OCI-LY1 (cell line): ENCODE data around the gene VSIG8.

Experiments used
- H2AFZ ChIP-seq: fragments of 200-600 bp; sonication (generic), shearing (Covaris generic); 2 replicates; pipeline ENCODE4 v1.6.0; 2014; ENCODE audit warnings: antibody characterized with exemption, mild to moderate bottlenecking, low read length
- H3F3A ChIP-seq: fragments of 200-600 bp; sonication (generic), shearing (Covaris generic); 2 replicates; pipeline ENCODE4 v1.6.0; 2014; ENCODE audit warnings: mild to moderate bottlenecking, antibody characterized with exemption, low read length, moderate library complexity; ENCODE audit not compliant: insufficient read depth
- H3K27ac ChIP-seq: fragments of 200-600 bp; sonication (generic); 2 replicates; pipeline ENCODE4 v1.5.1; 2014; ENCODE audit warnings: low read length, mixed run types, mild to moderate bottlenecking, low read depth; ENCODE audit not compliant: poor library complexity, severe bottlenecking
- H3K27me3 ChIP-seq: fragments of 200-600 bp; sonication (generic); 2 replicates; pipeline ENCODE4 v1.6.0; 2014; ENCODE audit warnings: antibody characterized with exemption, mild to moderate bottlenecking, low read length, moderate library complexity; ENCODE audit not compliant: insufficient read depth
- H3K36me3 ChIP-seq: fragments of 200-600 bp; sonication (generic); 2 replicates; pipeline ENCODE4 v1.6.1; 2014; ENCODE audit warnings: mild to moderate bottlenecking, antibody characterized with exemption, low read length, moderate library complexity, mixed read lengths; ENCODE audit not compliant: insufficient read depth
- H3K4me1 ChIP-seq: fragments of 200-600 bp; sonication (generic); 2 replicates; pipeline ENCODE4 v1.5.1; 2014; ENCODE audit warnings: mild to moderate bottlenecking, low read length, moderate library complexity; ENCODE audit not compliant: insufficient read depth, severe bottlenecking
- H3K4me2 ChIP-seq: fragments of 200-600 bp; sonication (generic), shearing (Covaris generic); 2 replicates; pipeline ENCODE4 v1.6.1; 2014; ENCODE audit warnings: low read length
- H3K4me3 ChIP-seq: fragments of 200-600 bp; sonication (generic); 2 replicates; pipeline ENCODE4 v1.5.1; 2014; ENCODE audit warnings: low read length, low read depth, mild to moderate bottlenecking, mixed read lengths; ENCODE audit not compliant: poor library complexity, severe bottlenecking
- H3K79me2 ChIP-seq: fragments of 200-600 bp; shearing (Covaris generic); 2 replicates; pipeline ENCODE4 v1.6.1; 2016; ENCODE audit warnings: mixed run types, low read length, mixed read lengths; ENCODE audit not compliant: insufficient read depth
- H3K9ac ChIP-seq: fragments of 200-600 bp; sonication (generic), shearing (Covaris generic); 2 replicates; pipeline ENCODE4 v1.6.1; 2014; ENCODE audit warnings: mild to moderate bottlenecking, low read length, mixed read lengths
- H3K9me2 ChIP-seq: fragments of 200-600 bp; sonication (generic), shearing (Covaris generic); 2 replicates; pipeline ENCODE4 v1.6.1; 2014; ENCODE audit warnings: low read depth, mild to moderate bottlenecking, low read length, mixed read lengths
- H3K9me3 ChIP-seq: fragments of 200-600 bp; shearing (Covaris generic); 2 replicates; pipeline ENCODE4 v1.6.1; 2014; ENCODE audit warnings: low read length, mixed read lengths
- H4K20me1 ChIP-seq: fragments of 200-600 bp; sonication (generic), shearing (Covaris generic); 2 replicates; pipeline ENCODE4 v1.6.0; 2016; ENCODE audit warnings: mild to moderate bottlenecking, low read length; ENCODE audit not compliant: insufficient read depth
- EZH2 ChIP-seq: fragments of 200-600 bp; sonication (generic), shearing (Covaris generic); IDR thresholded peaks from 2 replicates; pipeline ENCODE4 v1.8.0; 2017; ENCODE audit warnings: borderline replicate concordance, mixed run types, mild to moderate bottlenecking, antibody characterized with exemption, low read length, moderate library complexity, mixed read lengths
- TF ChIP-seq, protein P1 (sequence below): fragments of 200-600 bp; sonication (generic), shearing (Covaris generic); IDR thresholded peaks from 2 replicates; pipeline ENCODE4 v1.5.1; 2017; ENCODE audit warnings: mild to moderate bottlenecking, antibody characterized with exemption, low read length, moderate library complexity, mixed read lengths

Gene VSIG8

GRCh38 chr1:159889821-159890252 is 27.4 kb upstream of the VSIG8 start:
- H3K27me3 ChIP-seq: no peaks in the 10 kb centered on the region
- no peaks in the 10 kb centered on the region for H3K79me2 ChIP-seq
- no peaks in the 10 kb centered on the region for H3K9me3 ChIP-seq
- no peak overlapping the region for H3K4me2 ChIP-seq
- no peaks in the 10 kb centered on the region for H4K20me1 ChIP-seq
- H2AFZ ChIP-seq: no peak overlapping the region
- no peaks in the 10 kb centered on the region for H3K36me3 ChIP-seq
- H3K9ac ChIP-seq: no peak overlapping the region
- TF ChIP-seq EZH2: no peak
- TF ChIP-seq, protein P1, sequence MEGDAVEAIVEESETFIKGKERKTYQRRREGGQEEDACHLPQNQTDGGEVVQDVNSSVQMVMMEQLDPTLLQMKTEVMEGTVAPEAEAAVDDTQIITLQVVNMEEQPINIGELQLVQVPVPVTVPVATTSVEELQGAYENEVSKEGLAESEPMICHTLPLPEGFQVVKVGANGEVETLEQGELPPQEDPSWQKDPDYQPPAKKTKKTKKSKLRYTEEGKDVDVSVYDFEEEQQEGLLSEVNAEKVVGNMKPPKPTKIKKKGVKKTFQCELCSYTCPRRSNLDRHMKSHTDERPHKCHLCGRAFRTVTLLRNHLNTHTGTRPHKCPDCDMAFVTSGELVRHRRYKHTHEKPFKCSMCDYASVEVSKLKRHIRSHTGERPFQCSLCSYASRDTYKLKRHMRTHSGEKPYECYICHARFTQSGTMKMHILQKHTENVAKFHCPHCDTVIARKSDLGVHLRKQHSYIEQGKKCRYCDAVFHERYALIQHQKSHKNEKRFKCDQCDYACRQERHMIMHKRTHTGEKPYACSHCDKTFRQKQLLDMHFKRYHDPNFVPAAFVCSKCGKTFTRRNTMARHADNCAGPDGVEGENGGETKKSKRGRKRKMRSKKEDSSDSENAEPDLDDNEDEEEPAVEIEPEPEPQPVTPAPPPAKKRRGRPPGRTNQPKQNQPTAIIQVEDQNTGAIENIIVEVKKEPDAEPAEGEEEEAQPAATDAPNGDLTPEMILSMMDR: no peak
- H3F3A ChIP-seq: no peaks in the 10 kb centered on the region
- no peak overlapping the region for H3K27ac ChIP-seq
- no peaks in the 10 kb centered on the region for H3K4me1 ChIP-seq
- H3K4me3 ChIP-seq: no peak overlapping the region
- no peaks in the 10 kb centered on the region for H3K9me2 ChIP-seq

- Histone ChIP-seq H3K4me1 (no peaks in the 10 kb centered on the region), H3K27me3 (no peaks in the 10 kb centered on the region), H3K9me2 (no peaks in the 10 kb centered on the region), H3K36me3 (no peaks in the 10 kb centered on the region), H3K9me3 (no peaks in the 10 kb centered on the region), H2AFZ (no peak overlapping the region), H3K79me2 (no peaks in the 10 kb centered on the region), H3K27ac (no peak overlapping the region), H3F3A (no peaks in the 10 kb centered on the region), H3K9ac (no peak overlapping the region), H4K20me1 (no peaks in the 10 kb centered on the region), H3K4me3 (no peak overlapping the region), H3K4me2 (no peak overlapping the region)
- TF ChIP-seq, protein P1: no peak
- TF ChIP-seq EZH2: no peak
Measured at GRCh38 chr1:159889202-159889601, 26.7 kb upstream of the VSIG8 start.

- H3K9me3 ChIP-seq: no peaks in the 10 kb centered on the region
- no peaks in the 10 kb centered on the region for H3K4me1 ChIP-seq
- no peaks in the 10 kb centered on the region; the same call in 1 of the 2 replicates for H3K27me3 ChIP-seq
- H4K20me1 ChIP-seq: no peaks in the 10 kb centered on the region
- H3F3A ChIP-seq: no peaks in the 10 kb centered on the region
- H3K79me2 ChIP-seq: no peaks in the 10 kb centered on the region
- no peak overlapping the region for H3K4me2 ChIP-seq
- H3K9me2 ChIP-seq: no peaks in the 10 kb centered on the region
- no peak overlapping the region for H2AFZ ChIP-seq
- TF ChIP-seq, protein P1: no peak
- no peak for TF ChIP-seq EZH2
- H3K4me3 ChIP-seq: no peak overlapping the region
- H3K27ac ChIP-seq: no peak overlapping the region
- H3K9ac ChIP-seq: no peak overlapping the region
- H3K36me3 ChIP-seq: no peaks in the 10 kb centered on the region
Measured at GRCh38 chr1:159884296-159884695, 21.8 kb upstream of the VSIG8 start.
